Trophoblast cell (in vitro differentiated cells and primary cell): ENCODE results near the gene INSYN2A.

ENCODE experiments used
- DNase-seq, 2 donors: peaks; one replicate each; pipeline ENCODE4 v3.0.0-alpha.2; 2016
- H2AFZ ChIP-seq: 2 replicates; pipeline ENCODE4 v1.6.1; 2013; ENCODE audit warnings: low read length, moderate library complexity, mild to moderate bottlenecking; ENCODE audit not compliant: insufficient read depth, poor library complexity
- H2AK5ac ChIP-seq: 2 replicates; pipeline ENCODE4 v1.6.1; 2013; ENCODE audit warnings: mild to moderate bottlenecking, low read length
- H2BK120ac ChIP-seq: 2 replicates; pipeline ENCODE4 v1.6.1; 2013; ENCODE audit warnings: low read length, mild to moderate bottlenecking, moderate library complexity; ENCODE audit not compliant: insufficient read depth, poor library complexity
- H2BK12ac ChIP-seq: 2 replicates; pipeline ENCODE4 v1.6.1; 2013; ENCODE audit warnings: mild to moderate bottlenecking, low read length, moderate library complexity
- H2BK5ac ChIP-seq: 2 replicates; pipeline ENCODE4 v1.6.1; 2013; ENCODE audit warnings: low read length, low read depth, moderate library complexity, mild to moderate bottlenecking; ENCODE audit not compliant: poor library complexity
- H3K14ac ChIP-seq: 2 replicates; pipeline ENCODE4 v1.6.1; 2013; ENCODE audit warnings: mild to moderate bottlenecking, low read length
- H3K18ac ChIP-seq: 2 replicates; pipeline ENCODE4 v1.6.1; 2013; ENCODE audit warnings: mild to moderate bottlenecking, low read length
- H3K23ac ChIP-seq: 2 replicates; pipeline ENCODE4 v1.6.1; 2013; ENCODE audit warnings: low read length
- H3K27ac ChIP-seq: 2 replicates; pipeline ENCODE4 v1.5.1; 2013; ENCODE audit warnings: low read depth, mild to moderate bottlenecking, inconsistent platforms, low read length, moderate library complexity
- H3K27me3 ChIP-seq: 2 replicates; pipeline ENCODE4 v1.6.1; 2013; ENCODE audit warnings: inconsistent platforms, mild to moderate bottlenecking, low read length, moderate library complexity; ENCODE audit not compliant: insufficient read depth
- H3K36me3 ChIP-seq, 2 experiments: 1 replicate in 1 of 2; 2 replicates in 1 of 2; pipeline ENCODE4 v1.6.1; 2013; ENCODE audit warnings: low read length in 2 of 2, mild to moderate bottlenecking in 2 of 2, moderate library complexity in 1 of 2; ENCODE audit not compliant: insufficient read depth in 2 of 2, control insufficient read depth in 1 of 2
- H3K4ac ChIP-seq: 2 replicates; pipeline ENCODE4 v1.6.1; 2013; ENCODE audit warnings: low read depth, mild to moderate bottlenecking, low read length, moderate library complexity
- H3K4me1 ChIP-seq, 2 experiments: 1 replicate in 1 of 2; 2 replicates in 1 of 2; pipeline ENCODE4 v1.6.1; 2013; ENCODE audit warnings: low read length in 2 of 2, mild to moderate bottlenecking in 2 of 2, moderate library complexity in 1 of 2; ENCODE audit not compliant: insufficient read depth in 2 of 2, control insufficient read depth in 1 of 2
- H3K4me2 ChIP-seq: 2 replicates; pipeline ENCODE4 v1.6.1; 2013; ENCODE audit warnings: inconsistent platforms, mild to moderate bottlenecking, low read length, moderate library complexity
- H3K4me3 ChIP-seq: 2 replicates; pipeline ENCODE4 v1.5.1; 2013; ENCODE audit warnings: mild to moderate bottlenecking, low read depth, low read length, inconsistent platforms
- H3K79me1 ChIP-seq: one replicate; pipeline ENCODE4 v1.6.1; 2013; ENCODE audit warnings: low read length
- H3K79me2 ChIP-seq: 2 replicates; pipeline ENCODE4 v1.6.1; 2013; ENCODE audit warnings: low read length, mild to moderate bottlenecking; ENCODE audit not compliant: control insufficient read depth, insufficient read depth, poor library complexity
- H3K9ac ChIP-seq: 2 replicates; pipeline ENCODE4 v1.6.1; 2013; ENCODE audit warnings: mild to moderate bottlenecking, low read length
- H3K9me3 ChIP-seq: 2 replicates; pipeline ENCODE4 v1.6.1; 2013; ENCODE audit warnings: low read depth, mild to moderate bottlenecking, control low read depth, inconsistent platforms, low read length; ENCODE audit not compliant: insufficient read depth
- H4K12ac ChIP-seq: 2 replicates; pipeline ENCODE4 v1.6.1; 2013; ENCODE audit warnings: low read depth, mild to moderate bottlenecking, low read length, moderate library complexity
- H4K8ac ChIP-seq: 2 replicates; pipeline ENCODE4 v1.6.1; 2013; ENCODE audit warnings: low read depth, mild to moderate bottlenecking, low read length, moderate library complexity
- H4K91ac ChIP-seq: one replicate; pipeline ENCODE4 v1.6.1; 2013; ENCODE audit warnings: low read depth, mild to moderate bottlenecking, low read length, moderate library complexity
- WGBS: extraction: QIAGEN DNeasy Blood & Tissue Kit; methylation state at CpG from one replicate; pipeline ENCODE4 v1.1.7; 2013; ENCODE audit warnings: missing lambda C conversion rate; ENCODE audit not compliant: insufficient read length, insufficient coverage; ENCODE audit errors: extremely low coverage; 5-methylcytosine and 5-hydroxymethylcytosine counted together

Gene INSYN2A

DNA sequence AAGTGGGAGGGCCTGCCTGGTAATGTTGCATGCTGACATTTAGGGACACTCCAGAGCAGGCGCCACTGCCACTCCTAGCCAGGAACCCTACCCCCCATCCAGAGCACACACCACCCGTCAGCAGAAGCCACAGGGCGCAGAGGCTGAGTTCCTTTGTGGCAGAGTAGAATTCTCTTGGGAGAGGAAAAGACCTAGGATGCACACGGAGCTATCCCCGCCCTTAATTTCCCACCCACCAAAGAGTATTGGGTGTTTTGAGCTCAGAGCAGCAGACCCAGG, 702 bp upstream of the INSYN2A start:
- no peak overlapping the region for H2BK5ac ChIP-seq
- no CpG with 5 or more reads among the region's 5 CpGs for WGBS
- H3K79me2 ChIP-seq: no peaks in the 10 kb centered on the region
- H3K9me3 ChIP-seq: no peaks in the 10 kb centered on the region
- H3K4me2 ChIP-seq: peak overlapping the region; percentile 99
- no peak overlapping the region for H3K4ac ChIP-seq
- H3K4me1 ChIP-seq: peaks cover 19 to 22% of the 10 kb centered on the region in 2 experiments
- no peak overlapping the region for H3K27ac ChIP-seq
- DNase-seq: no peak
- H4K8ac ChIP-seq: no peak overlapping the region
- no peak overlapping the region for H3K9ac ChIP-seq
- no peak overlapping the region for H4K91ac ChIP-seq
- H2BK12ac ChIP-seq: no peak overlapping the region
- H2AK5ac ChIP-seq: no peak overlapping the region
- no peak overlapping the region for H3K23ac ChIP-seq
- no peak overlapping the region for H3K18ac ChIP-seq
- H2BK120ac ChIP-seq: no peak overlapping the region
- no peak overlapping the region for H3K14ac ChIP-seq
- no peak overlapping the region for H2AFZ ChIP-seq
- no peak overlapping the region for H3K4me3 ChIP-seq
- H3K27me3 ChIP-seq: peaks cover 21% of the 10 kb centered on the region
- H3K36me3 ChIP-seq: no peaks in the 10 kb centered on the region
- no peaks in the 10 kb centered on the region for H3K79me1 ChIP-seq
- H4K12ac ChIP-seq: no peak overlapping the region

DNA sequence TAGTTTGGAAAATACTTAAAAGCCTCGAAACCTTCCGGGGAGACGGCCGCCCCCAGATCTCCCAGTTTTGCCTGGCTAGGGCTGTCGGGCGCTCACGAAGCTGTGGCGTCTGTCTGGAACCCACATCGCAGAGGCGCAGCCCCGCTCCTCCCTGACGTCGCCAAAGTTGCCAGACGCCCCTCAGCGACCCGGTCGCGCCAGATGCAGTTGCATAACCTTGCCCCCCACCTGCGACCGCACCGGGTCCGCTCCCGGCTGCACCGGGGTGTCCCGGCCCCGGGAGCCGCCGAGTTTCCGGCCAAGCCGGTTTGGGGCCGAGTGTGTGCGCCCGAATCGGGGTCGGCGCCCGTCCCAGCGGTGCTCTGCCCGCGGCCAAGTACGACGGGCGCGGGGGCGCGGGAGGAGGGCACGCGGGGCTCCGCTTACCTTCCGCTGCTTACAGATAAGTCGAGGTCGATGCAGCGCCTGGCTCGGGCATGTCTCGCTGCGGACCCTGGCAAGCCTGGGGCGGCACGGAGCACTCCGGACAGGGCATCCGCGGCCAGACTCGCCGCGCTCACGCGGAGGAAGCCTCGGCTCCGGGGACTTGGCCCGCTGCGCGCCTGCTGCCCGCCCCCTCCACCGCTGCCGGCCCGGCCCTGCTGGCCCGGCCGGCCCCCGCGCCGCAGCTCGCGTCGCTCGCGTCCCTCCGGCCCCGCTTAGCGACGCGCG, 665 bp downstream of the INSYN2A start:
- no peaks in the 10 kb centered on the region for H3K9me3 ChIP-seq
- peak overlapping the region; percentile 66 for H3K4me3 ChIP-seq
- no peaks in the 10 kb centered on the region for H3K79me1 ChIP-seq
- no peak overlapping the region for H4K91ac ChIP-seq
- no peak overlapping the region for H3K9ac ChIP-seq
- no peaks in the 10 kb centered on the region for H3K36me3 ChIP-seq
- H2BK12ac ChIP-seq: no peak overlapping the region
- no CpG with 5 or more reads among the region's 91 CpGs for WGBS
- H3K79me2 ChIP-seq: no peaks in the 10 kb centered on the region
- H2AK5ac ChIP-seq: no peak overlapping the region
- H3K23ac ChIP-seq: no peak overlapping the region
- no peak overlapping the region for H3K27ac ChIP-seq
- H3K4ac ChIP-seq: no peak overlapping the region
- peak overlapping the region; percentile 99 for H3K4me2 ChIP-seq
- no peak overlapping the region for H4K8ac ChIP-seq
- no peak overlapping the region for H4K12ac ChIP-seq
- H3K27me3 ChIP-seq: peaks cover 21% of the 10 kb centered on the region
- H2BK120ac ChIP-seq: no peak overlapping the region
- peak overlapping the region; percentile 50 for H2AFZ ChIP-seq
- H3K18ac ChIP-seq: peak overlapping the region; percentile 37
- H2BK5ac ChIP-seq: no peak overlapping the region
- no peak for DNase-seq
- H3K4me1 ChIP-seq: peaks cover 16 to 19% of the 10 kb centered on the region in 2 experiments
- no peak overlapping the region for H3K14ac ChIP-seq

DNA sequence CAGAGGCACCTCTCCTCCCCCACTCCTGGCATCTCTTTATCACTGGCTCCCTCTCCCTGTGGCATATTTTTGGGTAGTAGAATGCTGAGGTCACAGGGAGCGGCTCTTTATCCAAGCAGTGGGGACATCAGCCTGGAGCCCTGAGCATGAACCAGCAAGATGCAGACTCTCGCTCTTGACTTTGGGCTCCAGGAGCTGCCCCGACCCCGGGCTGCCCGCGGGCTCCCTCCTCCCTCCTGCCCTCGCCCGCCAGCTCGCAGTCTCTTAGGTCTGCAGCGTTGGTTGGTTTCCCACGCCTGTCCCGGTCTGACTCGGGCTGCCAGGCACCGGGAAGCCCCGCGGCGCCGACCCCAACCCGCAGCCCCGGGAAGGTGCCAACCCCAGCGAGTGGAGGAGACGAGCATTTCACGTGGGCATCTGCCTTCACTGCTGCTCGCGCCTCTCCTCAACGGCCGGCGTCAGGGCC, 1.3 kb downstream of the INSYN2A start:
- H2BK12ac ChIP-seq: no peak overlapping the region
- DNase-seq: no peak
- no CpG with 5 or more reads among the region's 28 CpGs for WGBS

DNA sequence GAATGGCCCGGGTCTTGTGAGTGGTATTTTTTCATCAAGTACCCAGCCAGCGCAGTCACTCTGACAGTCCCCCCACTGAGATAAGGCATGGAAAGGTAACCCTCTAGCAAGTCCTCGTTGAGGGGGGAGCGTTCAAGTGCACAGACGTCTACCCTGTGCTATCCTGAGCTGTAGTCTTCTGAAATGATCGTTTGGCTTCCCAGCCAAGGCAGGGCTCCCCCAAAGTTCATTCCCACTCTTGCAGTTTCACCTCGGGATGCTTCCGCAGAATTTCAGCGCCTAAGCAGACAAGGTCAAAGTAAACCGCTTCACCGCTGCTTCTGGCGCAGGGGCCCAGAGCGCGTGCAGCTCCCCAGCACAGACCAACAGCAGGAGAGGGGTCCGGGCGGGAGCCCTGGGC, 1.8 kb downstream of the INSYN2A start:
- no peak overlapping the region for H2AFZ ChIP-seq
- H3K18ac ChIP-seq: no peak overlapping the region
- no peak overlapping the region for H3K4me3 ChIP-seq
- no peak overlapping the region for H3K9ac ChIP-seq
- H2BK5ac ChIP-seq: no peak overlapping the region
- no peak overlapping the region for H2BK120ac ChIP-seq
- no peak for DNase-seq
- H3K79me1 ChIP-seq: no peaks in the 10 kb centered on the region
- H3K4ac ChIP-seq: no peak overlapping the region
- H3K27me3 ChIP-seq: peaks cover 21% of the 10 kb centered on the region
- no peak overlapping the region for H2BK12ac ChIP-seq
- no peak overlapping the region for H4K91ac ChIP-seq
- H3K14ac ChIP-seq: no peak overlapping the region
- no peak overlapping the region for H4K12ac ChIP-seq
- no CpG with 5 or more reads among the region's 16 CpGs for WGBS
- H4K8ac ChIP-seq: no peak overlapping the region
- no peaks in the 10 kb centered on the region for H3K9me3 ChIP-seq
- H3K27ac ChIP-seq: no peak overlapping the region
- H3K23ac ChIP-seq: no peak overlapping the region
- H3K4me1 ChIP-seq: peaks cover 15% of the 10 kb centered on the region in 2 experiments
- no peak overlapping the region for H3K4me2 ChIP-seq
- H3K36me3 ChIP-seq: no peaks in the 10 kb centered on the region
- no peaks in the 10 kb centered on the region for H3K79me2 ChIP-seq
- H2AK5ac ChIP-seq: no peak overlapping the region

More for the DNA sequence above, 1.3 kb downstream of the INSYN2A start:
- H3K14ac ChIP-seq: no peak overlapping the region
- peak overlapping the region; percentile 99 for H3K4me2 ChIP-seq
- no peaks in the 10 kb centered on the region for H3K9me3 ChIP-seq
- H2BK5ac ChIP-seq: no peak overlapping the region
- H3K4me3 ChIP-seq: no peak overlapping the region
- H4K91ac ChIP-seq: no peak overlapping the region
- H4K8ac ChIP-seq: no peak overlapping the region
- H3K27me3 ChIP-seq: peaks cover 21% of the 10 kb centered on the region
- no peak overlapping the region for H3K23ac ChIP-seq
- H4K12ac ChIP-seq: no peak overlapping the region
- H2AFZ ChIP-seq: no peak overlapping the region
- H2AK5ac ChIP-seq: no peak overlapping the region
- H3K27ac ChIP-seq: no peak overlapping the region
- no peaks in the 10 kb centered on the region for H3K36me3 ChIP-seq
- no peak overlapping the region for H2BK120ac ChIP-seq
- no peaks in the 10 kb centered on the region for H3K79me2 ChIP-seq
- H3K79me1 ChIP-seq: no peaks in the 10 kb centered on the region
- H3K18ac ChIP-seq: no peak overlapping the region
- H3K4me1 ChIP-seq: peaks cover 15% of the 10 kb centered on the region in 2 experiments
- H3K4ac ChIP-seq: no peak overlapping the region
- H3K9ac ChIP-seq: no peak overlapping the region
